ENCODE data around the gene GSX2. TPM values are rescaled to one million over a fixed set of nuclear protein-coding genes. Genes with fewer than 3 reads are reported as not detected.

Gene GSX2
- total and polyA plus RNA-seq, 10 of the 15 experiments (the other 5 are each of a cell fraction or from before 2014, with no cell fraction given): 0.04 to 0.58 (median 0.50) TPM; not detected in 5

- TF ChIP-seq SKIL (IDR thresholded peaks at IDR 0.05; ENCODE audit: low read depth, poor library complexity, severe bottlenecking): no peak
- no peak for TF ChIP-seq MYC (IDR thresholded peaks at IDR 0.05; ENCODE audit: insufficient read depth, insufficient read length, insufficient replicate concordance, low read length, severe bottlenecking)
- no peak for TF ChIP-seq SP1 (IDR thresholded peaks at IDR 0.05; ENCODE audit: low read depth, low read length)
Measured at GRCh38 chr4:54065282-54066087, 34.5 kb upstream of the GSX2 start (continued).

GRCh38 chr4:54066088-54066415 is 33.9 kb upstream of the GSX2 start:
- Histone ChIP-seq H2AFZ (ENCODE audit: control insufficient read depth, low read depth, low read length) (no peak overlapping the region), H3K36me3 (ENCODE audit: control insufficient read depth in 2 of 2, insufficient read depth in 2 of 2, low read length in 1 of 2) (no peaks in the 10 kb centered on the region), H3K79me2 (ENCODE audit: control insufficient read depth, insufficient read depth, low read length) (peaks cover 30% of the 10 kb centered on the region), H3K9me3 (replicated peaks; ENCODE audit: control insufficient read depth, insufficient read depth, low read length) (no peaks in the 10 kb centered on the region), H3K4me1 (ENCODE audit: control insufficient read depth, insufficient read depth, low read length) (no peaks in the 10 kb centered on the region), H3K27me3 (replicated peaks in 1 of 2; ENCODE audit: control insufficient read depth in 2 of 2, insufficient read depth in 2 of 2, low read length in 1 of 2) (no peaks in the 10 kb centered on the region), H3K27ac (ENCODE audit: control insufficient read depth, insufficient read depth) (no peak overlapping the region), H4K20me1 (ENCODE audit: control insufficient read depth, insufficient read depth) (no peaks in the 10 kb centered on the region), H3K4me2 (ENCODE audit: control insufficient read depth, insufficient read depth) (no peak overlapping the region), H3K4me3 (no peak overlapping the region), H3K9ac (ENCODE audit: control insufficient read depth, insufficient read depth, low read length) (no peak overlapping the region)
- TF ChIP-seq WRNIP1 (IDR thresholded peaks at IDR 0.05; ENCODE audit: borderline replicate concordance, low read depth, low read length) (no peak), NFYA (IDR thresholded peaks at IDR 0.05; ENCODE audit: borderline replicate concordance, low read depth, low read length) (no peak), NFIC (IDR thresholded peaks at IDR 0.05; ENCODE audit: low read depth, low read length) (no peak), RCOR1 (conservative IDR thresholded peaks at IDR 0.05; ENCODE audit: low read depth, low read length) (no peak)
- ChIA-PET RAD21 (ENCODE audit: unreplicated experiment) (no interaction called here), CTCF (interaction anchor here (1.2 kb wide), 1 partner anchor 8 kb away, joined by 3 read pairs; no protein-coding TSS in a partner anchor), POLR2A (no interaction called here), SMC1A (ENCODE audit: uncharacterized antibody, unreplicated experiment) (interaction anchor here (0.6 to 1.8 kb wide), 3 partner anchors 48 to 136 kb away, joined by 3 to 6 read pairs (median 4); no protein-coding TSS in a partner anchor)
- intact Hi-C loops (cut with micrococcal nuclease; ENCODE audit: unreplicated experiment) (loop anchor here (10.0 kb wide), 2 partner anchors 361 to 1351 kb away; no protein-coding TSS in a partner anchor), in situ Hi-C loops (cut with MboI) (no loop called here)
- 50% methylated on average over 2 of the region's 2 CpGs for WGBS (ENCODE audit: insufficient coverage, insufficient replicate concordance, low lambda C conversion rate, missing lambda C conversion rate)
- FAIRE-seq: no peak
- no TSS peak for BruUV-seq (replicated peaks)
- no peak for ATAC-seq
- DNase-seq (ENCODE audit: low read depth, low spot score): no peak
